Lung (tissue), 12 donors: ENCODE measurements around the gene WNK1. TPM values are rescaled to one million over a fixed set of nuclear protein-coding genes. Genes with fewer than 3 reads are reported as not detected.

Source experiments
- ATAC-seq: fragments of 200-7000 bp; cut with Tn5 transposase; one replicate; pipeline ENCODE4 v1.9.1; 2020; ENCODE audit warnings: moderate number of reproducible peaks; ENCODE audit not compliant: insufficient read depth, low FRiP score
- DNase-seq, 3 donors: peaks; one replicate each; pipeline ENCODE4 v3.0.0-alpha.2; 2013 to 2017
- H3K27ac ChIP-seq, 2 donors: one replicate each; pipeline ENCODE4 v1.5.1; 2013; ENCODE audit warnings: mild to moderate bottlenecking in 2 of 2, moderate library complexity in 2 of 2, control low read depth in 1 of 2, inconsistent platforms in 1 of 2, low read depth in 1 of 2, low read length in 1 of 2
- H3K27me3 ChIP-seq, 3 donors: one replicate each; pipeline ENCODE4 v1.5.1; 2013; ENCODE audit warnings: low read length in 2 of 3; ENCODE audit not compliant: control insufficient read depth in 3 of 3, insufficient read depth in 3 of 3
- H3K36me3 ChIP-seq, 4 donors: one replicate each; pipeline ENCODE4 v1.5.1; 2013; ENCODE audit warnings: low read length in 4 of 4, mild to moderate bottlenecking in 1 of 4, moderate library complexity in 1 of 4; ENCODE audit not compliant: control insufficient read depth in 4 of 4, insufficient read depth in 4 of 4
- H3K4me1 ChIP-seq, 5 donors: one replicate each; pipeline ENCODE4 v1.5.1; 2013; ENCODE audit warnings: low read length in 5 of 5, mild to moderate bottlenecking in 2 of 5, moderate library complexity in 1 of 5; ENCODE audit not compliant: control insufficient read depth in 5 of 5, insufficient read depth in 5 of 5
- H3K4me3 ChIP-seq: one replicate; pipeline ENCODE4 v1.5.1; 2013; ENCODE audit warnings: mild to moderate bottlenecking, control low read depth, moderate library complexity
- H3K9ac ChIP-seq, 2 donors: one replicate each; pipeline ENCODE4 v1.5.1; 2013; ENCODE audit warnings: low read length in 2 of 2, control low read depth in 1 of 2; ENCODE audit not compliant: insufficient read depth in 1 of 2
- H3K9me3 ChIP-seq, 4 donors: one replicate each; pipeline ENCODE4 v1.5.1; 2013; ENCODE audit warnings: low read length in 3 of 4, mild to moderate bottlenecking in 1 of 4, moderate library complexity in 1 of 4; ENCODE audit not compliant: control insufficient read depth in 4 of 4, insufficient read depth in 3 of 4
- WGBS, 2 donors: extraction: QIAGEN DNeasy Blood & Tissue Kit; methylation state at CpG; one replicate each; pipeline ENCODE4 v1.1.7; 2013; 5-methylcytosine and 5-hydroxymethylcytosine counted together
- polyA plus RNA-seq, 2 donors: library from polyadenylated mRNA; stranded (reverse); fragments of 200-250 nt; gene quantifications; one replicate each; pipeline ENCODE4 v1.2.1, GENCODE V29; 2013
- total RNA-seq, 2 donors: library from RNA; depleted of rRNA in 1 of 2; stranded (reverse); fragments of >200 nt in 1 of 2; gene quantifications; one replicate each; pipeline ENCODE4 v1.2.1, GENCODE V29; 2014 to 2021
- TF ChIP-seq, protein P1 (sequence below): IDR thresholded peaks from 2 replicates; pipeline ENCODE4 v1.5.1; 2012; ENCODE audit warnings: mild to moderate bottlenecking; ENCODE audit errors: control extremely low read depth, extremely low read depth
- donor health status: control.
- donor health status: control.
- donor health status: Bipolar disorder and iron deficiency.
- donor health status: healthy.
- donor health status: DM: yes; HTN: yes; CAD: no.

WNK1 gene
- total and polyA plus RNA-seq, 4 donors = 23.1 to 269 (median 128) TPM

DNA sequence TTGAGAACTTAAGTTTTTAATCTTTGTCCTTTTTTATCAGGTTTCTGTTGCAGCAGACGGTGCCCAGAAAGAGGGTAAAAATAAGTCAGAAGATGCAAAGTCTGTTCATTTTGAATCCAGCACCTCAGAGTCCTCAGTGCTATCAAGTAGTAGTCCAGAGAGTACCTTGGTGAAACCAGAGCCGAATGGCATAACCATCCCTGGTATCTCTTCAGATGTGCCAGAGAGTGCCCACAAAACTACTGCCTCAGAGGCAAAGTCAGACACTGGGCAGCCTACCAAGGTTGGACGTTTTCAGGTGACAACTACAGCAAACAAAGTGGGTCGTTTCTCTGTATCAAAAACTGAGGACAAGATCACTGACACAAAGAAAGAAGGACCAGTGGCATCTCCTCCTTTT is 143.7 kb downstream of the WNK1 start:
- DNase-seq (no peak), ATAC-seq (no peak)
- H3K9me3 ChIP-seq = no peaks in the 10 kb centered on the region
- H3K36me3 ChIP-seq = peaks cover 18 to 40% (median 27%) of the 10 kb centered on the region in 4 donors
- H3K27me3 ChIP-seq = no peaks in the 10 kb centered on the region
- 79 to 88% methylated on average over 4 of the region's 4 CpGs for WGBS, 2 donors
- no peak overlapping the region for H3K9ac ChIP-seq
- TF ChIP-seq, protein P1, sequence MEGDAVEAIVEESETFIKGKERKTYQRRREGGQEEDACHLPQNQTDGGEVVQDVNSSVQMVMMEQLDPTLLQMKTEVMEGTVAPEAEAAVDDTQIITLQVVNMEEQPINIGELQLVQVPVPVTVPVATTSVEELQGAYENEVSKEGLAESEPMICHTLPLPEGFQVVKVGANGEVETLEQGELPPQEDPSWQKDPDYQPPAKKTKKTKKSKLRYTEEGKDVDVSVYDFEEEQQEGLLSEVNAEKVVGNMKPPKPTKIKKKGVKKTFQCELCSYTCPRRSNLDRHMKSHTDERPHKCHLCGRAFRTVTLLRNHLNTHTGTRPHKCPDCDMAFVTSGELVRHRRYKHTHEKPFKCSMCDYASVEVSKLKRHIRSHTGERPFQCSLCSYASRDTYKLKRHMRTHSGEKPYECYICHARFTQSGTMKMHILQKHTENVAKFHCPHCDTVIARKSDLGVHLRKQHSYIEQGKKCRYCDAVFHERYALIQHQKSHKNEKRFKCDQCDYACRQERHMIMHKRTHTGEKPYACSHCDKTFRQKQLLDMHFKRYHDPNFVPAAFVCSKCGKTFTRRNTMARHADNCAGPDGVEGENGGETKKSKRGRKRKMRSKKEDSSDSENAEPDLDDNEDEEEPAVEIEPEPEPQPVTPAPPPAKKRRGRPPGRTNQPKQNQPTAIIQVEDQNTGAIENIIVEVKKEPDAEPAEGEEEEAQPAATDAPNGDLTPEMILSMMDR = no peak
- no peak overlapping the region for H3K4me3 ChIP-seq
- H3K27ac ChIP-seq = no peak overlapping the region
- H3K4me1 ChIP-seq = no peaks in the 10 kb centered on the region

DNA sequence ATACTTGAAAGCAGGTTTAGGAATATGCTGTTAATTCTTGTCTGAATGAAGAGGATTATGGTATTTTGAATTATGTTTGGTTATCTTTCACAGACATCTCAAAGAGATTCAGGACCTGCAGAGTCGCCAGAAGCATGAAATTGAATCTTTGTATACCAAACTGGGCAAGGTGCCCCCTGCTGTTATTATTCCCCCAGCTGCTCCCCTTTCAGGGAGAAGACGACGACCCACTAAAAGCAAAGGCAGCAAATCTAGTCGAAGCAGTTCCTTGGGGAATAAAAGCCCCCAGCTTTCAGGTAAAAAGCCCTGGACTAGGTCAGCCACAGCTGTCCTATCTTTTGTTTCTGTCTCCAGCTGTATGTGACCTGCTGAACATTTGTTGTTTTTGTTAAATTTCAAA is 145.0 kb downstream of the WNK1 start:
- Histone ChIP-seq H3K4me1 (no peaks in the 10 kb centered on the region), H3K27me3 (no peaks in the 10 kb centered on the region), H3K9ac (no peak overlapping the region), H3K4me3 (no peak overlapping the region), H3K27ac (no peak overlapping the region), H3K9me3 (no peaks in the 10 kb centered on the region), H3K36me3 (peaks cover 27 to 47% (median 38%) of the 10 kb centered on the region in 4 donors)
- TF ChIP-seq, protein P1 = no peak
- DNase-seq = no peak
- no peak for ATAC-seq
- WGBS, 2 donors = 91 to 93% methylated on average over 4 of the region's 4 CpGs

DNA sequence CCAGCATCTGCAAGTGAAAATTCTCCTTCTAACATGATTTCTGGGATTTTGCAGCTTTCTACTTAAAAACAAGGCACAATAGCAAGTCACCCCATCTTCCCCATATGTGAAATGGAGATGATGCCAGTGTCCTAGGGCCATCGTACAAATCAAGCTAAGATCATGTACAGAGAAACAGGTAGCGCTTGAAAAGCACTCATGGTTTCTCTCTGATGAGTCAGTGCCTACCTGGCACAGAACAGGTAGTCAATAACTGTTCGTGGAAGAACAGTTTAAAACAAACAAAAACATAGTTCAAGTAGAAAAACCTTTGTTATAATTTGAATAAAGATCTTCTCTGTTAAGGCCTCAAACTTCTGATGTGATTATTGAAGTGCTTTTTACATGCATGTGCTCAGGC is 150.2 kb downstream of the WNK1 start:
- H3K9me3 ChIP-seq = no peaks in the 10 kb centered on the region
- H3K36me3 ChIP-seq = peaks cover 33 to 57% (median 49%) of the 10 kb centered on the region in 4 donors
- ATAC-seq = no peak
- 86 to 93% methylated on average over 3 of the region's 3 CpGs for WGBS, 2 donors
- H3K27me3 ChIP-seq = no peaks in the 10 kb centered on the region
- peaks cover 0 to 11% (median 0%) of the 10 kb centered on the region in 5 donors for H3K4me1 ChIP-seq
- H3K4me3 ChIP-seq = no peak overlapping the region
- no peak for DNase-seq
- no peak overlapping the region for H3K27ac ChIP-seq
- no peak overlapping the region for H3K9ac ChIP-seq
- TF ChIP-seq, protein P1 = no peak

DNA sequence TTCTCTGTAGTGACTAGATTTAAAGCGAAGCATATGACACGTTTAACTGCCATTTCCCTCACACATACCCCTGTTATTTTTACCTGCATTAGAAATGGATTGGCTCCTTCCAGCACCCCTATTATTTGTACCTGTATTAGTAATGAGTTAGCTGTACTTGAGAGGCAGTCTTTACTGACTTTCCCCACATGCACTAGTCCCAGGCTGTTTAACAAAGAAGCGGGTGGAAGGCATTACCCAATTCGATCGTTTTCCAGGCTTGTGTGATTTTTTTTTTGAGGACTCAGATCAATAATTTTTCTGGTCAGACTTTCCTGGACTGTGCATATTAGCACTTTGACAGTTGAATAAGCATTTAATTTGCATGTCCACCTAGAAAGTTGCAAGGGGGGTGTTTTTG is 150.7 kb downstream of the WNK1 start:
- 89 to 90% methylated on average over 5 of the region's 5 CpGs for WGBS, 2 donors
- peaks cover 0 to 11% (median 0%) of the 10 kb centered on the region in 5 donors for H3K4me1 ChIP-seq
- peak; percentile 17 for ATAC-seq

More for the DNA sequence above, 150.7 kb downstream of the WNK1 start:
- Histone ChIP-seq H3K9me3 (no peaks in the 10 kb centered on the region), H3K9ac (no peak overlapping the region), H3K4me3 (no peak overlapping the region), H3K36me3 (peaks cover 36 to 57% (median 48%) of the 10 kb centered on the region in 4 donors), H3K27ac (no peak overlapping the region), H3K27me3 (no peaks in the 10 kb centered on the region)
- TF ChIP-seq, protein P1 = no peak
- no peak for DNase-seq
